Keratinocyte (primary cell): Measurements from ENCODE around the gene NUMB. TPM values are rescaled to one million over a fixed set of nuclear protein-coding genes. Genes with fewer than 3 reads are reported as not detected.

Source experiments
- DNase-seq: peaks from one replicate; pipeline ENCODE4 v3.0.0-alpha.2; 2011; ENCODE audit warnings: low read depth, missing footprints, low spot score
- FAIRE-seq: peaks from 2 replicates; lab custom pipeline; 2011; peaks lifted over from hg19 to GRCh38; lab: Jason Lieb, UNC
- H2AFZ ChIP-seq: 2 replicates; pipeline ENCODE4 v1.6.0; 2012; ENCODE audit warnings: low read length, control low read depth, inconsistent platforms; ENCODE audit not compliant: control insufficient read depth
- H3K27ac ChIP-seq: 2 replicates; pipeline ENCODE4 v1.5.1; 2011; ENCODE audit warnings: low read length; ENCODE audit not compliant: control insufficient read depth, insufficient read depth
- H3K27me3 ChIP-seq: 3 replicates; pipeline ENCODE4 v1.6.0; 2011; ENCODE audit warnings: low read length; ENCODE audit not compliant: control insufficient read depth, insufficient read depth; ENCODE audit errors: extremely low read depth
- H3K36me3 ChIP-seq, 2 experiments: 2 replicates in 1 of 2; 3 replicates in 1 of 2; pipeline ENCODE4 v1.5.1; 2011; ENCODE audit warnings: low read length in 2 of 2, mild to moderate bottlenecking in 1 of 2; ENCODE audit not compliant: control insufficient read depth in 2 of 2, insufficient read depth in 2 of 2; ENCODE audit errors: extremely low read depth in 1 of 2
- H3K4me1 ChIP-seq: 3 replicates; pipeline ENCODE4 v1.5.1; 2011; ENCODE audit warnings: low read length; ENCODE audit not compliant: control insufficient read depth, insufficient read depth; ENCODE audit errors: extremely low read depth
- H3K4me2 ChIP-seq: 3 replicates; pipeline ENCODE4 v1.6.0; 2011; ENCODE audit warnings: low read depth, low read length; ENCODE audit not compliant: control insufficient read depth, insufficient read depth; ENCODE audit errors: extremely low read depth
- H3K4me3 ChIP-seq, 3 experiments: fragments of 200-600 bp in 1 of 3; sonication (generic) in 1 of 3; 2 replicates in 2 of 3; 3 replicates in 1 of 3; pipeline ENCODE4 v1.5.1; 2011 to 2016; ENCODE audit warnings: low read length in 3 of 3, mild to moderate bottlenecking in 3 of 3, control low read depth in 2 of 3, inconsistent platforms in 1 of 3, low read depth in 1 of 3, mixed read lengths in 1 of 3, mixed run types in 1 of 3, moderate library complexity in 1 of 3; ENCODE audit not compliant: control insufficient read depth in 2 of 3, insufficient read depth in 2 of 3; ENCODE audit errors: extremely low read depth in 1 of 3
- H3K79me2 ChIP-seq: 2 replicates; pipeline ENCODE4 v1.6.0; 2012; ENCODE audit warnings: low read length; ENCODE audit not compliant: control insufficient read depth, insufficient read depth
- H3K9ac ChIP-seq: 3 replicates; pipeline ENCODE4 v1.6.0; 2011; ENCODE audit warnings: low read length; ENCODE audit not compliant: control insufficient read depth, insufficient read depth; ENCODE audit errors: extremely low read depth
- H3K9me1 ChIP-seq: 3 replicates; pipeline ENCODE4 v1.6.0; 2011; ENCODE audit warnings: low read length; ENCODE audit not compliant: control insufficient read depth, insufficient read depth; ENCODE audit errors: extremely low read depth
- H3K9me3 ChIP-seq: 2 replicates; pipeline ENCODE4 v1.5.1; 2012; ENCODE audit warnings: low read depth, low read length; ENCODE audit not compliant: control insufficient read depth
- H4K20me1 ChIP-seq: 3 replicates; pipeline ENCODE4 v1.6.0; 2011; ENCODE audit warnings: low read length; ENCODE audit not compliant: control insufficient read depth, insufficient read depth; ENCODE audit errors: extremely low read depth
- EZH2 ChIP-seq: IDR thresholded peaks from one replicate; pipeline ENCODE4 v1.6.1; 2012; ENCODE audit warnings: inconsistent platforms, mild to moderate bottlenecking, low read length, moderate library complexity
- dilution Hi-C: fragments of 300-500 bp; cut with MboI; formaldehyde crosslinking; loops from one replicate; pipeline ENCODE4 v1.7.0; 2020; ENCODE audit warnings: low sequenced_read_pairs; ENCODE audit not compliant: extremely low pct_ligation_motif_present
- polyA plus RNA-seq, 5 experiments: library from polyadenylated mRNA; depleted of rRNA in 3 of 5; stranded (reverse) in 3 of 5; stranded (forward) in 1 of 5; unstranded in 1 of 5; fragments of >200 nt; gene quantifications; 1 replicate in 1 of 5; 2 replicates in 3 of 5; 3 replicates in 1 of 5; pipeline versions ENCODE4 v1.2.1 to v1.2.3, GENCODE V29; 2011 to 2012; ENCODE audit warnings: missing spikeins in 2 of 5, low read depth in 1 of 5, low replicate concordance in 1 of 5
- TF ChIP-seq, protein P1 (sequence below), 3 experiments: IDR thresholded peaks in 1 of 3; conservative IDR thresholded peaks in 1 of 3; optimal IDR thresholded peaks in 1 of 3; 2 replicates in 2 of 3; 3 replicates in 1 of 3; pipeline versions ENCODE3 to v1.5.1; 2011; ENCODE audit warnings: low read length in 3 of 3, mild to moderate bottlenecking in 3 of 3, moderate library complexity in 2 of 3, control low read depth in 1 of 3, inconsistent platforms in 1 of 3; ENCODE audit not compliant: insufficient read depth in 2 of 3; ENCODE audit errors: extremely low read depth in 1 of 3

Gene NUMB
- polyA plus RNA-seq, 1 donor (not counting 4 experiments of a cell fraction or from before 2014, with no cell fraction given): 110 TPM

DNA sequence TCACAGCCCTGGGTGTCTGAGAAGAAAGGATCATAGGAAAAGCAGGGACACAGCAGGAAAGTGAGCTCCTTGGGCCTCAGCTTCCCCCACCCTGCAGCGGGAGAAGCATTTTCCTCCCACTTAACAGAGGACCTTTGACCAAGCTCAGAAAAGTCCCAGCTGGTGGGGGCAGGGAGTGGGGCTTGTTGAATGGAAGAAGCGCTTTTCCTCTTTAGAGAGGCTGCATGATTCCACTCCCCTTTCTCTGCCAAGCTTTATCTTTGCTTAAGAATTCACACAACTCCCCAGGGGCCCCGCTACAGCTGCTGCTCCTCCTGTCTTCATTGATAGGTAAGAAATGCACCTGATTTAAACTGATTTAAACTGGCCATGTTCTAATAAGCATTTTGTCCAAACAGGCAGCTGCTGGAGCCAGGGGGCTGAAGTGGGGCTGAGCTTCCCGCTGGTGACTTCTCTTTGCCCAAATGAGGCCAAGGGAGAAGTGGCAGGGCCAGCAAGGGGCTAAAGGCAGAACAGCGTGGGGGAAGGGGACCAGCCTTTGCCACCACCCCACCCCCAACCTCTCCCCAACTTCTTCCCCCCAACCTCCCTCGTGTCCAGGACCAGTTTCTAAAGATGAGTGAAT lies 222.7 kb downstream of the NUMB start:
- FAIRE-seq: no peak
- Histone ChIP-seq H3K4me3 (no peak overlapping the region), H2AFZ (no peak overlapping the region), H3K79me2 (no peaks in the 10 kb centered on the region), H3K9ac (no peak overlapping the region), H3K36me3 (no peaks in the 10 kb centered on the region), H3K27me3 (peaks cover 85% of the 10 kb centered on the region), H3K4me2 (no peak overlapping the region), H3K9me3 (no peaks in the 10 kb centered on the region), H3K9me1 (no peaks in the 10 kb centered on the region), H4K20me1 (peaks cover 3% of the 10 kb centered on the region), H3K4me1 (peaks cover 22% of the 10 kb centered on the region), H3K27ac (no peak overlapping the region)
- dilution Hi-C loops: no loop called here
- no peak for DNase-seq
- TF ChIP-seq, protein P1, sequence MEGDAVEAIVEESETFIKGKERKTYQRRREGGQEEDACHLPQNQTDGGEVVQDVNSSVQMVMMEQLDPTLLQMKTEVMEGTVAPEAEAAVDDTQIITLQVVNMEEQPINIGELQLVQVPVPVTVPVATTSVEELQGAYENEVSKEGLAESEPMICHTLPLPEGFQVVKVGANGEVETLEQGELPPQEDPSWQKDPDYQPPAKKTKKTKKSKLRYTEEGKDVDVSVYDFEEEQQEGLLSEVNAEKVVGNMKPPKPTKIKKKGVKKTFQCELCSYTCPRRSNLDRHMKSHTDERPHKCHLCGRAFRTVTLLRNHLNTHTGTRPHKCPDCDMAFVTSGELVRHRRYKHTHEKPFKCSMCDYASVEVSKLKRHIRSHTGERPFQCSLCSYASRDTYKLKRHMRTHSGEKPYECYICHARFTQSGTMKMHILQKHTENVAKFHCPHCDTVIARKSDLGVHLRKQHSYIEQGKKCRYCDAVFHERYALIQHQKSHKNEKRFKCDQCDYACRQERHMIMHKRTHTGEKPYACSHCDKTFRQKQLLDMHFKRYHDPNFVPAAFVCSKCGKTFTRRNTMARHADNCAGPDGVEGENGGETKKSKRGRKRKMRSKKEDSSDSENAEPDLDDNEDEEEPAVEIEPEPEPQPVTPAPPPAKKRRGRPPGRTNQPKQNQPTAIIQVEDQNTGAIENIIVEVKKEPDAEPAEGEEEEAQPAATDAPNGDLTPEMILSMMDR (optimal IDR thresholded peaks at IDR 0.05 in 1 of 3, IDR thresholded peaks at IDR 0.05 in 1 of 3, conservative IDR thresholded peaks at IDR 0.05 in 1 of 3; ENCODE audit: extremely low read depth in 1 of 3, insufficient read depth in 2 of 3, low read length in 3 of 3): no peak
- no peak for TF ChIP-seq EZH2

- FAIRE-seq: no peak
- Histone ChIP-seq H3K4me3 (no peak overlapping the region), H3K4me1 (peaks cover 18% of the 10 kb centered on the region), H3K36me3 (no peaks in the 10 kb centered on the region), H3K4me2 (no peak overlapping the region), H3K9me1 (no peaks in the 10 kb centered on the region), H3K27ac (no peak overlapping the region), H3K9ac (no peak overlapping the region), H2AFZ (no peak overlapping the region), H3K79me2 (no peaks in the 10 kb centered on the region), H3K9me3 (no peaks in the 10 kb centered on the region), H3K27me3 (peaks cover 77% of the 10 kb centered on the region), H4K20me1 (peaks cover 3% of the 10 kb centered on the region)
- DNase-seq: no peak
- TF ChIP-seq EZH2: peak; percentile 3
- TF ChIP-seq, protein P1 (optimal IDR thresholded peaks at IDR 0.05 in 1 of 3, IDR thresholded peaks at IDR 0.05 in 1 of 3, conservative IDR thresholded peaks at IDR 0.05 in 1 of 3; ENCODE audit: extremely low read depth in 1 of 3, insufficient read depth in 2 of 3, low read length in 3 of 3): no peak
- dilution Hi-C loops: no loop called here
These were observed 223.6 kb downstream of the NUMB start for GRCh38 chr14:73234586-73235394.
